GM23248 (cell line): ENCODE data around the gene RYR3. TPM values are rescaled to one million over a fixed set of nuclear protein-coding genes. Genes with fewer than 3 reads are reported as not detected.

Source experiments
- DNase-seq: peaks from one replicate; pipeline ENCODE4 v3.0.0-alpha.2; 2015
- H2AFZ ChIP-seq: fragments of 200-600 bp; sonication (generic); 2 replicates; pipeline ENCODE4 v1.6.1; 2016; ENCODE audit warnings: antibody characterized with exemption
- H3F3A ChIP-seq: fragments of 200-600 bp; sonication (generic); 2 replicates; pipeline ENCODE4 v1.6.1; 2016; ENCODE audit warnings: mild to moderate bottlenecking, antibody characterized with exemption, mixed run types; ENCODE audit not compliant: insufficient read depth
- H3K27ac ChIP-seq: fragments of 200-600 bp; sonication (generic); 2 replicates; pipeline ENCODE4 v1.5.1; 2016; ENCODE audit warnings: mild to moderate bottlenecking
- H3K27me3 ChIP-seq: fragments of 200-600 bp; sonication (generic); replicated peaks from 2 replicates; pipeline ENCODE4 v1.6.1; 2016; ENCODE audit warnings: mild to moderate bottlenecking; ENCODE audit not compliant: insufficient read depth
- H3K36me3 ChIP-seq: fragments of 200-600 bp; sonication (generic); 2 replicates; pipeline ENCODE4 v1.6.1; 2016; ENCODE audit warnings: low read depth, mild to moderate bottlenecking
- H3K4me1 ChIP-seq: fragments of 200-600 bp; sonication (generic); 2 replicates; pipeline ENCODE4 v1.6.1; 2016; ENCODE audit warnings: mild to moderate bottlenecking; ENCODE audit not compliant: insufficient read depth
- H3K4me2 ChIP-seq: fragments of 200-600 bp; sonication (generic); one replicate; pipeline ENCODE4 v1.6.1; 2016; ENCODE audit warnings: mild to moderate bottlenecking; ENCODE audit not compliant: unreplicated experiment
- H3K4me3 ChIP-seq: fragments of 200-600 bp; sonication (generic); 2 replicates; pipeline ENCODE4 v1.5.1; 2016; ENCODE audit warnings: mild to moderate bottlenecking
- H3K79me2 ChIP-seq: fragments of 200-600 bp; sonication (generic); 2 replicates; pipeline ENCODE4 v1.6.1; 2016; ENCODE audit warnings: mild to moderate bottlenecking; ENCODE audit not compliant: insufficient read depth
- H3K9ac ChIP-seq: fragments of 200-600 bp; sonication (generic); 2 replicates; pipeline ENCODE4 v1.6.1; 2016; ENCODE audit warnings: mild to moderate bottlenecking
- H3K9me2 ChIP-seq: fragments of 200-600 bp; sonication (generic); 2 replicates; pipeline ENCODE4 v1.6.1; 2016; ENCODE audit warnings: mixed run types, mild to moderate bottlenecking, moderate library complexity; ENCODE audit not compliant: insufficient read depth
- H3K9me3 ChIP-seq: fragments of 200-600 bp; sonication (generic); one replicate; pipeline ENCODE4 v1.6.1; 2017; ENCODE audit warnings: low read depth
- H4K20me1 ChIP-seq: fragments of 200-600 bp; sonication (generic); 2 replicates; pipeline ENCODE4 v1.6.0; 2016; ENCODE audit not compliant: insufficient read depth
- EZH2 ChIP-seq: fragments of 200-600 bp; sonication (generic); IDR thresholded peaks from 2 replicates; pipeline ENCODE4 v1.6.1; 2018; ENCODE audit warnings: antibody characterized with exemption, mild to moderate bottlenecking; ENCODE audit not compliant: insufficient read depth, poor library complexity, severe bottlenecking
- EZH2phosphoT487 ChIP-seq: fragments of 200-600 bp; sonication (generic); IDR thresholded peaks from 2 replicates; pipeline ENCODE4 v1.6.1; 2018; ENCODE audit warnings: antibody characterized with exemption, moderate library complexity, mild to moderate bottlenecking, low read depth; ENCODE audit not compliant: insufficient read depth
- WGBS, 2 experiments: methylation state at CpG; one replicate each; pipeline ENCODE4 v1.1.6; 2015 to 2017; ENCODE audit warnings: low lambda C conversion rate in 2 of 2, low coverage in 1 of 2; ENCODE audit errors: missing lambda C conversion rate in 2 of 2; 5-methylcytosine and 5-hydroxymethylcytosine counted together
- in situ Hi-C: fragments of 300-500 bp; cut with MboI; formaldehyde crosslinking; loops from 2 replicates; pipeline ENCODE4 v1.15.0; 2020
- polyA plus RNA-seq: library from polyadenylated mRNA; unstranded; fragments of >200 nt; fragmentation: Nextera tagmentation; extraction: Ambion mirVana; gene quantifications from 2 replicates; pipeline ENCODE4 v1.2.1, GENCODE V29; 2016
- total RNA-seq: library from RNA; depleted of rRNA; stranded (reverse); fragments of >200 nt; shearing (Covaris generic); gene quantifications from 2 replicates; pipeline ENCODE4 v1.2.3, GENCODE V29; 2014

Gene RYR3
- total and polyA plus RNA-seq, 2 experiments from 2014 or later, result 0.26 TPM; not detected in 1

- in situ Hi-C loops, result no loop called here
- no peaks in the 10 kb centered on the region for H3K36me3 ChIP-seq
- H3K4me2 ChIP-seq, result no peak overlapping the region
- H3K79me2 ChIP-seq, result no peaks in the 10 kb centered on the region
- DNase-seq, result peak; percentile 53
- H3F3A ChIP-seq, result no peaks in the 10 kb centered on the region
- H3K9me2 ChIP-seq, result no peaks in the 10 kb centered on the region
- no peak overlapping the region for H3K9ac ChIP-seq
- no peaks in the 10 kb centered on the region for H4K20me1 ChIP-seq
- no peak overlapping the region for H2AFZ ChIP-seq
- no peaks in the 10 kb centered on the region for H3K4me1 ChIP-seq
- no peak overlapping the region for H3K4me3 ChIP-seq
- H3K9me3 ChIP-seq, result no peaks in the 10 kb centered on the region
- 28 to 30% methylated on average over 4 of the region's 4 CpGs for WGBS, 2 experiments
- no peak for TF ChIP-seq EZH2
- TF ChIP-seq EZH2phosphoT487, result no peak
- H3K27ac ChIP-seq, result no peak overlapping the region
- H3K27me3 ChIP-seq, result peaks cover 45% of the 10 kb centered on the region
Observed at GRCh38 chr15:33675246-33675645, 364.5 kb downstream of the RYR3 start.

GRCh38 chr15:33677238-33677830 lies 366.6 kb downstream of the RYR3 start:
- WGBS, 2 experiments, result 64 to 66% methylated on average over 8 of the region's 8 CpGs
- Histone ChIP-seq H3K4me3 (no peak overlapping the region), H3K79me2 (no peaks in the 10 kb centered on the region), H2AFZ (no peak overlapping the region), H3K4me2 (no peak overlapping the region), H3K36me3 (no peaks in the 10 kb centered on the region), H3K27ac (no peak overlapping the region), H3K4me1 (no peaks in the 10 kb centered on the region), H3K9me2 (no peaks in the 10 kb centered on the region), H3K27me3 (peaks cover 45% of the 10 kb centered on the region), H4K20me1 (no peaks in the 10 kb centered on the region), H3F3A (no peaks in the 10 kb centered on the region), H3K9ac (no peak overlapping the region), H3K9me3 (no peaks in the 10 kb centered on the region)
- in situ Hi-C loops, result no loop called here
- TF ChIP-seq EZH2, result no peak
- TF ChIP-seq EZH2phosphoT487, result no peak
- DNase-seq, result no peak

- in situ Hi-C loops, result no loop called here
- no peaks in the 10 kb centered on the region for H3K9me3 ChIP-seq
- H3K79me2 ChIP-seq, result no peaks in the 10 kb centered on the region
- no peaks in the 10 kb centered on the region for H3K4me1 ChIP-seq
- no peak overlapping the region for H3K27ac ChIP-seq
- no peak overlapping the region for H3K4me3 ChIP-seq
- peaks cover 41% of the 10 kb centered on the region for H3K27me3 ChIP-seq
- DNase-seq, result no peak
- no peaks in the 10 kb centered on the region for H3K9me2 ChIP-seq
- H3K9ac ChIP-seq, result no peak overlapping the region
- H3K36me3 ChIP-seq, result no peaks in the 10 kb centered on the region
- no peaks in the 10 kb centered on the region for H4K20me1 ChIP-seq
- H2AFZ ChIP-seq, result no peak overlapping the region
- WGBS, 2 experiments, result 42 to 53% methylated on average over 3 of the region's 3 CpGs
- no peak overlapping the region for H3K4me2 ChIP-seq
- no peaks in the 10 kb centered on the region for H3F3A ChIP-seq
- TF ChIP-seq EZH2 (no peak), EZH2phosphoT487 (no peak)
Observed at GRCh38 chr15:33678176-33678575, 367.4 kb downstream of the RYR3 start.

- no peaks in the 10 kb centered on the region for H4K20me1 ChIP-seq
- 44 to 48% methylated on average over 5 of the region's 5 CpGs for WGBS, 2 experiments
- no peak for DNase-seq
- no peaks in the 10 kb centered on the region for H3K9me3 ChIP-seq
- no peak overlapping the region for H3K27ac ChIP-seq
- H3K79me2 ChIP-seq, result no peaks in the 10 kb centered on the region
- H2AFZ ChIP-seq, result no peak overlapping the region
- H3K27me3 ChIP-seq, result peaks cover 37% of the 10 kb centered on the region
- H3K4me2 ChIP-seq, result no peak overlapping the region
- no peaks in the 10 kb centered on the region for H3K4me1 ChIP-seq
- no peaks in the 10 kb centered on the region for H3F3A ChIP-seq
- H3K9me2 ChIP-seq, result no peaks in the 10 kb centered on the region
- TF ChIP-seq EZH2phosphoT487, result no peak
- no peak for TF ChIP-seq EZH2
- no peak overlapping the region for H3K9ac ChIP-seq
- no peaks in the 10 kb centered on the region for H3K36me3 ChIP-seq
- in situ Hi-C loops, result no loop called here
- no peak overlapping the region for H3K4me3 ChIP-seq
Observed at GRCh38 chr15:33678602-33679001, 367.8 kb downstream of the RYR3 start.

- Histone ChIP-seq H3K27ac (no peak overlapping the region), H3K9me2 (no peaks in the 10 kb centered on the region), H3F3A (no peaks in the 10 kb centered on the region), H3K4me2 (no peak overlapping the region), H3K4me1 (no peaks in the 10 kb centered on the region), H3K27me3 (peaks cover 36% of the 10 kb centered on the region; the same call in 1 of the 2 replicates), H4K20me1 (no peaks in the 10 kb centered on the region), H3K79me2 (no peaks in the 10 kb centered on the region), H2AFZ (no peak overlapping the region), H3K9me3 (no peaks in the 10 kb centered on the region), H3K36me3 (no peaks in the 10 kb centered on the region), H3K9ac (no peak overlapping the region), H3K4me3 (no peak overlapping the region)
- TF ChIP-seq EZH2phosphoT487, result no peak
- no peak for TF ChIP-seq EZH2
- 0 to 6% methylated on average over 2 of the region's 2 CpGs for WGBS, 2 experiments
- in situ Hi-C loops, result no loop called here
- DNase-seq, result peak; percentile 37
Observed at GRCh38 chr15:33679061-33679460, 368.3 kb downstream of the RYR3 start.
